Activated CD4-positive, alpha-beta T cell treated with anti-CD3 and anti-CD28 coated beads for 1 hour (primary cell): ENCODE measurements around the gene MGAT2.

ENCODE experiments used
- DNase-seq: peaks from one replicate; pipeline ENCODE4 v3.0.0-alpha.2; 2020

MGAT2 gene

DNA sequence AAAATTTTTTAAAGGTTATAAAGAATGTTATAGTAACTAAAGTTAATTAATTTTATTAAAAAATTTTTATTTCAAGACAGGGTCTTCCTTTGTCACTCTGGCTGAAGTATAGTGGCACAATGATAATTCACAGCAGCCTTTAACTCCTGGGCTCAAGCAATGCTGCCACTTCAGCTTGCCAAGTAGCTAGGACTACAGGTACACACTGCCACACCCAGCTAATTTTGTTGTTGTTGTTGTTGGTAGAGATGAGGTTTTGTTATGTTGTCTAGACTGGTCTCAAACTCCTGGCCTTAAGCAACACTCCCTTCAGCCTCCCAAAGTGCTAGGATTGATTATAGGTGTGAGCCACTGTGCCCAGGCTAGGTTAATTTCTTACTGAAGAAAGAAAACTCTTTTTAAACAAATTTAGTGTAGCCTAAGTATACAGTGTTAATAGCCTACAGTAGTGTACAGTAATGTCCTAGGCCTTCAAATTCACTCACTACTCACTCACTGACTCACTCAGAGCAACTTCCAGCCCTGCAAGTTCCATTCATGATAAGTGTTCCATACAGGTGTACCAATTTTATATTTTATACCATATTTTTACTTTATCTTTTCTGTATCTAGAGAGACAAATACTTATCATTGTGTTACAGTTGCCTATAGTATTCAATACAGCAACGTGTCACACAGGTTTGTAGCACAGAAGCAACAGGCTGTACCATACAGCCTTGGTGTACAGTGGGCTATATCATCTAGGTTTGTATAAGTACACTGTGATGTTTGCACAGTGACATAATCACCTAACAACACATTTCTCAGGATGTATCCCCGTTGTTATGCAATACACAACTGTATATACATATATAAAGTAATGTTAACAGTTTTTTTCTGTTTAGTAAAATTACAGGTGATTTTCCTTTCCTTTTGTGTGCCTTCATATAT, 39.2 kb downstream of the MGAT2 start:
- DNase-seq, result no peak

DNA sequence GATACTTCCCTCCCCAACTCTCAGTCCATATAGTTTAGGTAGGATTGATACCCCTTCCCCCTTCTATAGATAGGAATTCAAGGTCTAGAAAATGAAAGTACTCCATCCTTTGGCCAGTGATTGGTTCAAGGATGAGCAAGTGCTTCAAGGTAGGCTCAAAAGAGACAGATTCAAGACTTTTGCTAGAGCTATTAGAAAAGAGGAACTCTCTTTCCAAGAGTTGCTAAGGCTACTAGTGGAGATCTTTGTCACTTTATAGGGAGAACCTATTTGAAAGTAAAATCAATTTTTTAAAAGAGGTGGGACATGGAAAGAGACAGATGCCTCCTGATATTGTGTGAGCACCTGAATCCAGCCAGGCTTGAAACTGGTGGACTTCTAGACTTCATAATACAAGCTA, 49.9 kb downstream of the MGAT2 start:
- DNase-seq, result no peak
